ENCODE data around the gene SLC5A10. TPM values are rescaled to one million over a fixed set of nuclear protein-coding genes. Genes with fewer than 3 reads are reported as not detected.

Gene SLC5A10
- total RNA-seq, 2 experiments from 2014 or later = not detected

DNA sequence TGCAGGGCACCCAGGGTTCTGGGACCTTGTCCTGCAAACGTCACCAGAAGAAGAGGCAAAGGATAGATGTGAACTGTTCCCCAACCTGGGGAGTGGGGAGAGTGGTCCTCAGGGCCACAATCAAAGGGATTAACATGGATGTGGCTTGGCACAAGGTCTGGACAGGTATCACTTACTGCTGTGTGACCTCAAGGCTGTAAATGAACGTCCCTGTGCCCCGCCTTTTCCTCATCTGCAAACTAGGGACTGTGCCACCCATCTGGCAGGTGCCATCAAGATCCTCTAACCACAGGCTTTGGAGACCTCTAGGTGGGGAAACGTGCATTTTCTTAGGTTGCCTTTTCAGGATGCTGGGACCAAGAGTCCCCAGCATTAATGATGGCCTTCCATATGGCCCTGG is 25.1 kb downstream of the SLC5A10 start:
- TF ChIP-seq, protein P1, sequence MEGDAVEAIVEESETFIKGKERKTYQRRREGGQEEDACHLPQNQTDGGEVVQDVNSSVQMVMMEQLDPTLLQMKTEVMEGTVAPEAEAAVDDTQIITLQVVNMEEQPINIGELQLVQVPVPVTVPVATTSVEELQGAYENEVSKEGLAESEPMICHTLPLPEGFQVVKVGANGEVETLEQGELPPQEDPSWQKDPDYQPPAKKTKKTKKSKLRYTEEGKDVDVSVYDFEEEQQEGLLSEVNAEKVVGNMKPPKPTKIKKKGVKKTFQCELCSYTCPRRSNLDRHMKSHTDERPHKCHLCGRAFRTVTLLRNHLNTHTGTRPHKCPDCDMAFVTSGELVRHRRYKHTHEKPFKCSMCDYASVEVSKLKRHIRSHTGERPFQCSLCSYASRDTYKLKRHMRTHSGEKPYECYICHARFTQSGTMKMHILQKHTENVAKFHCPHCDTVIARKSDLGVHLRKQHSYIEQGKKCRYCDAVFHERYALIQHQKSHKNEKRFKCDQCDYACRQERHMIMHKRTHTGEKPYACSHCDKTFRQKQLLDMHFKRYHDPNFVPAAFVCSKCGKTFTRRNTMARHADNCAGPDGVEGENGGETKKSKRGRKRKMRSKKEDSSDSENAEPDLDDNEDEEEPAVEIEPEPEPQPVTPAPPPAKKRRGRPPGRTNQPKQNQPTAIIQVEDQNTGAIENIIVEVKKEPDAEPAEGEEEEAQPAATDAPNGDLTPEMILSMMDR (IDR thresholded peaks at IDR 0.05) = no peak
- Histone ChIP-seq H3K9me3 (ENCODE audit: control insufficient read depth in 1 of 2, insufficient read depth in 1 of 2, low read length in 2 of 2) (no peaks in the 10 kb centered on the region), H3K36me3 (ENCODE audit: insufficient read depth, low read length) (peaks cover 27% of the 10 kb centered on the region), H3K4me3 (ENCODE audit: low read length) (no peak overlapping the region), H3K27me3 (ENCODE audit: control insufficient read depth in 1 of 2, insufficient read depth in 2 of 2, low read length in 2 of 2) (no peaks in the 10 kb centered on the region), H3K27ac (ENCODE audit: low read depth in 1 of 2, low read length in 2 of 2) (no peak overlapping the region), H3K4me1 (ENCODE audit: insufficient read depth, low read length) (no peaks in the 10 kb centered on the region)
- no peaks in the 10 kb centered on the region for H3K4me1 Mint-ChIP-seq (ENCODE audit: low read depth)
- H3K27me3 Mint-ChIP-seq = no peaks in the 10 kb centered on the region
- intact Hi-C loops (cut with DNase I, micrococcal nuclease) = no loop called here
- H3K27ac Mint-ChIP-seq = no peak overlapping the region
- no peaks in the 10 kb centered on the region for H3K9me3 Mint-ChIP-seq
- ChIA-PET POLR2A (no interaction called here), CTCF (no interaction called here)
- no peak for ATAC-seq (ENCODE audit: poor library complexity)
- no peak overlapping the region for H3K4me3 Mint-ChIP-seq
- no peak for DNase-seq
- H3K36me3 Mint-ChIP-seq (ENCODE audit: low read depth) = peaks cover 17% of the 10 kb centered on the region

DNA sequence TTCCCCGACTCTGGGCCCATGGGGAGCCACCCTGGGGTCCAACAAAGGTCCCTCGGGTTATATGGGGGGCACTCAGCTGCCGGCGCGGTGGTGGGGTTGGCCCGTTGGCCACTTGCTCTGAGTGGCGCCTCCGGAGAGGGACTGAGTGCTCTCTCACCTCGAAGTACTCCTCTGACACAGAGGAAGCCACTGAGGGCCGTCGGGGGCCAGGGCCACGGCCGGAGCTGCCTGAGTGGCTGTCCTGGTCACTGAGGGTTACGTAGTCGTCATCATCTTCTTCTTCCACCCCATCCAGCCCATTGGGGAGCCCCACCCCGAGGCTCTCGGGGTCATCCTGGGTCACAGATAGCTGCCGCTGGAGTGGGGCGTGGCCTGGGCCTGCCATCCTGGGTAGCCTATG is 25.7 kb downstream of the SLC5A10 start:
- intact Hi-C loops (cut with DNase I, micrococcal nuclease) = no loop called here
- Mint-ChIP-seq H3K27me3 (no peaks in the 10 kb centered on the region), H3K4me1 (ENCODE audit: low read depth) (no peaks in the 10 kb centered on the region), H3K36me3 (ENCODE audit: low read depth) (peaks cover 17% of the 10 kb centered on the region), H3K27ac (no peak overlapping the region), H3K9me3 (no peaks in the 10 kb centered on the region), H3K4me3 (no peak overlapping the region)
- Histone ChIP-seq H3K4me3 (ENCODE audit: low read length) (no peak overlapping the region), H3K27me3 (ENCODE audit: control insufficient read depth in 1 of 2, insufficient read depth in 2 of 2, low read length in 2 of 2) (no peaks in the 10 kb centered on the region), H3K4me1 (ENCODE audit: insufficient read depth, low read length) (no peaks in the 10 kb centered on the region), H3K36me3 (ENCODE audit: insufficient read depth, low read length) (peaks cover 26% of the 10 kb centered on the region), H3K27ac (ENCODE audit: low read depth in 1 of 2, low read length in 2 of 2) (no peak overlapping the region), H3K9me3 (ENCODE audit: control insufficient read depth in 1 of 2, insufficient read depth in 1 of 2, low read length in 2 of 2) (no peaks in the 10 kb centered on the region)
- DNase-seq = no peak
- POLR2A ChIA-PET = no interaction called here
- no peak for ATAC-seq (ENCODE audit: poor library complexity)
- CTCF ChIA-PET = no interaction called here
- TF ChIP-seq, protein P1 (IDR thresholded peaks at IDR 0.05) = no peak

DNA sequence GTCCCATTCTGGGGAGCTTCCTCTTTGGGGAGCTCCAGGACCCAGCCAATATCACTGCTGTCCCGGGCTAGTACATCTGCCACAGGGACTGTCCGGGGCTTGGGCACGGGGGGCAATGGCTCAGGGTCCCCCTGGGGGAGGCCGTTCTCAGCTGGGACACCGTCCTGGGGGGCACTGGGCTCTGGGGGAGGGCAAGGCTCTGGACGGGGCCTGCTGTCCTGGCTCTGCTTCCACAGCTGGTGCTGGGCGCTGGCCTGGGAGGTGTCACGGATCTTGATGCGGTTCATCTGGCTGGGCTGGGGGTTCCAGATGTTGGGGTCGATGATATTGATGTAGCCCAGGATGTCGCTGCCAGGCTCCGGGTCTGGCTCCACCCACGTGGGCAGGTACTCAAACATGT is 26.1 kb downstream of the SLC5A10 start:
- TF ChIP-seq, protein P1 (IDR thresholded peaks at IDR 0.05) = no peak
- Histone ChIP-seq H3K36me3 (ENCODE audit: insufficient read depth, low read length) (peaks cover 26% of the 10 kb centered on the region), H3K9me3 (ENCODE audit: control insufficient read depth in 1 of 2, insufficient read depth in 1 of 2, low read length in 2 of 2) (no peaks in the 10 kb centered on the region), H3K4me3 (ENCODE audit: low read length) (no peak overlapping the region), H3K27ac (ENCODE audit: low read depth in 1 of 2, low read length in 2 of 2) (no peak overlapping the region), H3K27me3 (ENCODE audit: control insufficient read depth in 1 of 2, insufficient read depth in 2 of 2, low read length in 2 of 2) (no peaks in the 10 kb centered on the region), H3K4me1 (ENCODE audit: insufficient read depth, low read length) (no peaks in the 10 kb centered on the region)
- H3K4me3 Mint-ChIP-seq = no peak overlapping the region
- no peaks in the 10 kb centered on the region for H3K9me3 Mint-ChIP-seq
- intact Hi-C loops (cut with DNase I, micrococcal nuclease) = no loop called here
- CTCF ChIA-PET = no interaction called here
- no peak for DNase-seq
- no peak overlapping the region for H3K27ac Mint-ChIP-seq
- ATAC-seq (ENCODE audit: poor library complexity) = no peak
- H3K36me3 Mint-ChIP-seq (ENCODE audit: low read depth) = peaks cover 17% of the 10 kb centered on the region
- no peaks in the 10 kb centered on the region for H3K4me1 Mint-ChIP-seq (ENCODE audit: low read depth)
- POLR2A ChIA-PET = no interaction called here
- no peaks in the 10 kb centered on the region for H3K27me3 Mint-ChIP-seq
